K562 (cell line): Measurements from ENCODE around the gene ADGRG1. TPM values are rescaled to one million over a fixed set of nuclear protein-coding genes. Genes with fewer than 3 reads are reported as not detected.

ENCODE experiments used
- BRCA1 ChIP-seq, 2 experiments: fragments of 450-650 bp in 1 of 2; sonication (generic) in 1 of 2; formaldehyde crosslinking in 1 of 2; IDR thresholded peaks; 2 replicates each; pipeline versions ENCODE4 v1.5.0 to v1.6.1; 2017 to 2020; ENCODE audit warnings: mild to moderate bottlenecking in 1 of 2, missing genetic modification reagents in 1 of 2
- CBX3 ChIP-seq, 2 experiments: IDR thresholded peaks; 1 replicate in 1 of 2; 2 replicates in 1 of 2; pipeline ENCODE4 v1.6.1; 2012; ENCODE audit warnings: inconsistent platforms in 2 of 2, low read length in 2 of 2, borderline replicate concordance in 1 of 2, control low read depth in 1 of 2
- ESRRB ChIP-seq: fragments of 250-450 bp; sonication (Bioruptor Pico); IDR thresholded peaks from 2 replicates; pipeline ENCODE4 v1.5.0; 2020; ENCODE audit warnings: mild to moderate bottlenecking, moderate library complexity, borderline replicate concordance
- MIER1 ChIP-seq: fragments of 450-650 bp; IDR thresholded peaks from 2 replicates; pipeline ENCODE4 v1.6.1; 2016; ENCODE audit warnings: antibody characterized with exemption, mild to moderate bottlenecking, low read depth
- NR2F6 ChIP-seq: fragments of 450-650 bp; formaldehyde crosslinking; IDR thresholded peaks from 2 replicates; pipeline ENCODE4 v1.4.0; 2020; ENCODE audit warnings: mild to moderate bottlenecking
- RERE ChIP-seq: sonication (generic); formaldehyde crosslinking; IDR thresholded peaks from 2 replicates; pipeline ENCODE4 v1.8.0; 2023; ENCODE audit warnings: missing genetic modification reagents, mild to moderate bottlenecking, borderline replicate concordance
- RNF2 ChIP-seq: sonication (generic); IDR thresholded peaks from 2 replicates; pipeline ENCODE4 v1.6.1; 2016
- TFAP4 ChIP-seq: sonication (generic); formaldehyde crosslinking; IDR thresholded peaks from 2 replicates; pipeline ENCODE4 v1.8.0; 2022; ENCODE audit warnings: missing genetic modification reagents, mild to moderate bottlenecking, moderate library complexity, borderline replicate concordance
- ZFP36 ChIP-seq: fragments of 150-350 bp; IDR thresholded peaks from 2 replicates; pipeline ENCODE4 v1.6.1; 2018; ENCODE audit warnings: low read length, low read depth; ENCODE audit not compliant: partially characterized antibody
- ZNF124 ChIP-seq: sonication (generic); formaldehyde crosslinking; IDR thresholded peaks from 2 replicates; pipeline ENCODE4 v1.8.1; 2022; ENCODE audit warnings: missing genetic modification reagents
- ZNF232 ChIP-seq: sonication (generic); formaldehyde crosslinking; IDR thresholded peaks from 2 replicates; pipeline ENCODE4 v1.8.0; 2022; ENCODE audit warnings: mild to moderate bottlenecking, missing genetic modification reagents
- ZNF239 ChIP-seq: fragments of 250-450 bp; sonication (Bioruptor Pico); IDR thresholded peaks from 2 replicates; pipeline ENCODE4 v1.4.0; 2020; ENCODE audit warnings: mild to moderate bottlenecking
- ZNF584 ChIP-seq: fragments of 200-800 bp; sonication (Bioruptor generic); IDR thresholded peaks from 2 replicates; pipeline ENCODE4 v1.6.1; 2016; ENCODE audit warnings: low read depth, mild to moderate bottlenecking, missing genetic modification characterization, missing compliant biosample characterization
- ZNF696 ChIP-seq: fragments of 250-450 bp; sonication (Bioruptor Pico); conservative IDR thresholded peaks from 2 replicates; pipeline ENCODE4 v1.4.0; 2020; ENCODE audit warnings: mild to moderate bottlenecking, moderate library complexity
- polyA plus RNA-seq, 8 experiments: library from polyadenylated mRNA; depleted of rRNA in 4 of 8; stranded (reverse) in 5 of 8; unstranded in 3 of 8; fragments of >200 nt; fragmentation: Nextera tagmentation in 2 of 8; fragmentation: Illumina TruSeq in 1 of 8; extraction: Ambion mirVana in 2 of 8; extraction: Trizol in 1 of 8; gene quantifications; 2 replicates each; pipeline versions ENCODE4 v1.2.1 to v1.2.3, GENCODE V29; 2011 to 2014; ENCODE audit warnings: inconsistent platforms in 1 of 8, missing spikeins in 1 of 8
- total RNA-seq, 7 experiments: library from RNA; depleted of rRNA in 6 of 7; stranded (reverse); fragments of >200 nt in 6 of 7; fragmentation: Illumina TruSeq in 2 of 7; extraction: Trizol in 2 of 7; gene quantifications; 2 replicates each; pipeline versions ENCODE4 v1.2.1 to v1.2.3, GENCODE V29; 2011 to 2021; ENCODE audit warnings: low replicate concordance in 1 of 7
- TF ChIP-seq, protein P1 (sequence below), 2 experiments: fragments of 150-350 bp in 1 of 2; IDR thresholded peaks; 2 replicates each; pipeline ENCODE4 v1.6.1; 2012 to 2016; ENCODE audit warnings: low read depth in 2 of 2, low read length in 2 of 2, mild to moderate bottlenecking in 1 of 2, moderate library complexity in 1 of 2

The ADGRG1 gene
- total and polyA plus RNA-seq, 9 of the 15 experiments (the other 6 are each of a cell fraction or from before 2014, with no cell fraction given), result 0.04 to 0.31 (median 0.16) TPM; not detected in 6

DNA sequence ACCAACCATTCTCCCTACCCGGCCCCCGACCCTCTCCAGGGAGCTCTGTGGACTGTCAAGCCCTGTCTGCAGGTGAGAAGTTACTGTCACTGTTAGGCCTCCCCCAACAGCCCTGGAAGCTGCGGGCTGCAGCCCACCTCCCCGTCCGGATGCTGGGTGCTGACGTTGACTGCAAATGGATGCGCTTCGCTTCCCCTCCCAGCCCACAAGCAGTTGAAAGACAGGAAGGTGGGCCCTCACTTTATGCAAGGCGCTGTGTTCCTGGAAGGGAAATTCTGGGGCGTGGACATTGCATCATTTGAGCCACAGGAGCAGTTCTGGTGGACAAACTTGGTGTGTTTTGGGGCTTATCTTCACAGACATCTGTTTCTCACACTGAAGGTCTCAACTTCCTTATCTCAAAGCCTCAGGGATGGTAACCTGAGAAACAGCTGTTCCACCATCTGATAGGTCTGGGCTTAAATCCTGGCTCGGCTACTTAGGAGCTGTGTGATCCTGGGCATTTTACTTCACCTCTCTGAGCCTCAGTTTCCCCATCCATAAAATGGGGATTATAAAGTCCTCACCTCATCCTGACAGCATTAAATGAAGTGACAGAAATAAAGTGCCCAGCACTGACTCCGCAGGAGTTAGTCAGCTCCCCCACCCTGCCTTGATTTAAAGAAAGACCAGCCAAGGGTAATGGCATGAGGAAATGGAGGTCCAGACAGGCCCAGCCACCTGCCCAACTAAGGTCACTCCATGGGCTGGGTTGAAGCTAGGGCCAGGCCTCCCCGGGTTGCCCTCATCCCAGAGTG lies 61.5 kb downstream of the ADGRG1 start (continued):
- TF ChIP-seq ZFP36 (peak; percentile 99), TFAP4 (peak; percentile 100), MIER1 (no peak), ZNF124 (CRISPR knock-in tag) (no peak), ZNF696 (CRISPR knock-in tag) (no peak), ZNF239 (CRISPR knock-in tag) (peak; percentile 47; the same call in 1 of the 2 replicates), ZNF232 (CRISPR knock-in tag) (no peak), RNF2 (peak; percentile 98), CBX3 (IDR thresholded peaks at IDR 0.05; ENCODE audit: borderline replicate concordance in 1 of 2, low read length in 2 of 2) (peak in 1 of 2 experiments; percentile 87; a peak in 2 of 3 replicates), ESRRB (CRISPR knock-in tag) (no peak), ZNF584 (CRISPR knock-in tag) (peak; percentile 94), NR2F6 (CRISPR knock-in tag) (no peak), BRCA1 (IDR thresholded peaks at IDR 0.05) (no peak), BRCA1 (CRISPR knock-in tag; IDR thresholded peaks at IDR 0.05) (no peak), RERE (CRISPR knock-in tag) (peak; percentile 51; the same call in 1 of the 2 replicates)
- TF ChIP-seq, protein P1, sequence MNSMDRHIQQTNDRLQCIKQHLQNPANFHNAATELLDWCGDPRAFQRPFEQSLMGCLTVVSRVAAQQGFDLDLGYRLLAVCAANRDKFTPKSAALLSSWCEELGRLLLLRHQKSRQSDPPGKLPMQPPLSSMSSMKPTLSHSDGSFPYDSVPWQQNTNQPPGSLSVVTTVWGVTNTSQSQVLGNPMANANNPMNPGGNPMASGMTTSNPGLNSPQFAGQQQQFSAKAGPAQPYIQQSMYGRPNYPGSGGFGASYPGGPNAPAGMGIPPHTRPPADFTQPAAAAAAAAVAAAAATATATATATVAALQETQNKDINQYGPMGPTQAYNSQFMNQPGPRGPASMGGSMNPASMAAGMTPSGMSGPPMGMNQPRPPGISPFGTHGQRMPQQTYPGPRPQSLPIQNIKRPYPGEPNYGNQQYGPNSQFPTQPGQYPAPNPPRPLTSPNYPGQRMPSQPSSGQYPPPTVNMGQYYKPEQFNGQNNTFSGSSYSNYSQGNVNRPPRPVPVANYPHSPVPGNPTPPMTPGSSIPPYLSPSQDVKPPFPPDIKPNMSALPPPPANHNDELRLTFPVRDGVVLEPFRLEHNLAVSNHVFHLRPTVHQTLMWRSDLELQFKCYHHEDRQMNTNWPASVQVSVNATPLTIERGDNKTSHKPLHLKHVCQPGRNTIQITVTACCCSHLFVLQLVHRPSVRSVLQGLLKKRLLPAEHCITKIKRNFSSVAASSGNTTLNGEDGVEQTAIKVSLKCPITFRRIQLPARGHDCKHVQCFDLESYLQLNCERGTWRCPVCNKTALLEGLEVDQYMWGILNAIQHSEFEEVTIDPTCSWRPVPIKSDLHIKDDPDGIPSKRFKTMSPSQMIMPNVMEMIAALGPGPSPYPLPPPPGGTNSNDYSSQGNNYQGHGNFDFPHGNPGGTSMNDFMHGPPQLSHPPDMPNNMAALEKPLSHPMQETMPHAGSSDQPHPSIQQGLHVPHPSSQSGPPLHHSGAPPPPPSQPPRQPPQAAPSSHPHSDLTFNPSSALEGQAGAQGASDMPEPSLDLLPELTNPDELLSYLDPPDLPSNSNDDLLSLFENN (IDR thresholded peaks at IDR 0.05; ENCODE audit: low read depth in 2 of 2, low read length in 2 of 2), result peak in 1 of 2 experiments; percentile 98; a peak in 2 of 4 replicates
